ENCODE data around the gene DBT.

The DBT gene

GRCh38 chr1:100141192-100141591, 108.4 kb downstream of the DBT start:
- H3K4me3 ChIP-seq (ENCODE audit: low read depth, low read length), result no peak overlapping the region
- TF ChIP-seq CTCF (IDR thresholded peaks at IDR 0.05; ENCODE audit: low read depth, low read length), result no peak

- TF ChIP-seq CTCF (IDR thresholded peaks at IDR 0.05; ENCODE audit: low read depth, low read length), result no peak
- H3K4me3 ChIP-seq (ENCODE audit: low read depth, low read length), result no peak overlapping the region
Measured at GRCh38 chr1:100137602-100138001, 112.0 kb downstream of the DBT start.
